ENCODE measurements around the gene EXD3. TPM values are rescaled to one million over a fixed set of nuclear protein-coding genes. Genes with fewer than 3 reads are reported as not detected.

EXD3 gene
- total and polyA plus RNA-seq, 9 of the 15 experiments (the other 6 are each of a cell fraction or from before 2014, with no cell fraction given), result 0.29 to 12.5 (median 3.9) TPM

GRCh38 chr9:137268538-137269201 is 154.3 kb downstream of the EXD3 start (continued):
- peak; percentile 75 for TF ChIP-seq CBFA2T3 (IDR thresholded peaks at IDR 0.05)
- TF ChIP-seq COPS2 (conservative IDR thresholded peaks at IDR 0.05), result no peak
- no peak for TF ChIP-seq NRF1 (conservative IDR thresholded peaks at IDR 0.05 in 1 of 2, IDR thresholded peaks at IDR 0.05 in 1 of 2)
- TF ChIP-seq NCOA2 (IDR thresholded peaks at IDR 0.05; ENCODE audit: partially characterized antibody in 2 of 2), result no peak
- TF ChIP-seq ZKSCAN8 (CRISPR knock-in tag; IDR thresholded peaks at IDR 0.05), result no peak
- no peak for TF ChIP-seq PREB (CRISPR knock-in tag; IDR thresholded peaks at IDR 0.05)
- TF ChIP-seq CEBPZ (IDR thresholded peaks at IDR 0.05; ENCODE audit: borderline replicate concordance, low read depth, low read length), result no peak
- no peak for TF ChIP-seq ASH1L (IDR thresholded peaks at IDR 0.05; ENCODE audit: borderline replicate concordance, low read depth, partially characterized antibody)
- TF ChIP-seq ZNF75A (CRISPR knock-in tag; IDR thresholded peaks at IDR 0.05), result no peak
- TF ChIP-seq SRSF1 (IDR thresholded peaks at IDR 0.05; ENCODE audit: low read depth, low read length), result no peak
- TF ChIP-seq MTA1 (IDR thresholded peaks at IDR 0.05; ENCODE audit: borderline replicate concordance), result peak; percentile 82
- no peak for TF ChIP-seq ZNF239 (CRISPR knock-in tag; IDR thresholded peaks at IDR 0.05)
- TF ChIP-seq RUNX1 (IDR thresholded peaks at IDR 0.05; ENCODE audit: low read depth), result no peak
- TF ChIP-seq SIRT6 (IDR thresholded peaks at IDR 0.05; ENCODE audit: low read depth, low read length), result no peak
- no peak for TF ChIP-seq ELK3 (CRISPR knock-in tag; IDR thresholded peaks at IDR 0.05)
- TF ChIP-seq TAF1 (IDR thresholded peaks at IDR 0.05; ENCODE audit: control insufficient read depth, extremely low read depth, insufficient read depth, low read length, severe bottlenecking), result no peak
- TF ChIP-seq ZNF121 (CRISPR knock-in tag; conservative IDR thresholded peaks at IDR 0.05), result no peak
- TF ChIP-seq E2F5 (CRISPR knock-in tag; IDR thresholded peaks at IDR 0.05), result no peak
- TF ChIP-seq ZNF431 (CRISPR knock-in tag; IDR thresholded peaks at IDR 0.05), result no peak
- TF ChIP-seq ID3 (CRISPR knock-in tag; IDR thresholded peaks at IDR 0.05), result no peak
- TF ChIP-seq ID3 (tag; IDR thresholded peaks at IDR 0.05), result peak; percentile 76
- no peak for TF ChIP-seq HNRNPUL1 (IDR thresholded peaks at IDR 0.05; ENCODE audit: low read length)
- no peak for TF ChIP-seq FOXP1 (CRISPR knock-in tag; IDR thresholded peaks at IDR 0.05)
